ENCODE data around the gene F11R. TPM values are rescaled to one million over a fixed set of nuclear protein-coding genes. Genes with fewer than 3 reads are reported as not detected.
"Not testable (repeated sequence)": the region's sequence is repeated elsewhere in the genome, so short reads cannot be mapped to it uniquely, and the experiment has no call there.

Gene F11R
- total RNA-seq, 1 donor from 2014 or later, result 92.2 TPM

DNA sequence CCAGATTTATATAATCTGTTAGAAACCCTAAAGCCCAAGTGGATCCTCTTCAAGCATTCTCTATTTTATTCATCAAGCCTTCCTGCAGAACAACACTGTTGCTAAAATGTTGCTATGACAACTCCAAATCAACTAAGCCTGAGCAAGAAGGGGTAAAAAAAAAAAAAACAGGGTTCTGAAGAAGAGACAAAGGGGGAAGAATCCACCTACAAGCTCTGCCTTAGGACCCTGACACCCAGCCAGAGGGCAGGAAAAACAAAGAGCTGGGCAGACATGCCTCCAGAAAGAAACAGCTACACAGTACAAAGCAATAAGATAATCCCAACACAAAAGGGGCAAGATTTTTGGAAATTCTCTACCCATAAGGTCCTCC is 23.6 kb upstream of the F11R start:
- peak in 1 of 2 donors; percentile 15 for DNase-seq (ENCODE audit: low read depth in 2 of 2)

DNA sequence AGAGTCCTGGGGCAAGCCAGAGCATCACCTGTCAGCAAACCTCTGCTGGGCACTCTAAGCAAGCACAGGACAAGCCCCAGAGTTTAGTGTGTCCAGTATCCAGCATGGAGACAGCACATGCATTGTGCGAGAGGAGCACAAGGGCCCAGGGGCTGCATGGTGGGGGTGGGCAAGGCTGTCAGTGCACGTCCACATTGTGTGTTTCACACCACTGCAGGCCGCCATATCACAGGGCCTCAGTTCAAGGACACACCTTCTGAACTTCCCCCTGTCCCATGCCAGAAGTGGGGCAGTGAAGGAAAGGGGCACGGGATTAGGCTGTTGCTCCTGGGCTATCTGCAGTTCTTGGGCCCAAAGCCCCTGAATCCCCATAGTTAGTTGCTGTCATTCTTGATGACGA is 18.6 kb upstream of the F11R start:
- DNase-seq (ENCODE audit: low read depth in 2 of 2), result no peak

DNA sequence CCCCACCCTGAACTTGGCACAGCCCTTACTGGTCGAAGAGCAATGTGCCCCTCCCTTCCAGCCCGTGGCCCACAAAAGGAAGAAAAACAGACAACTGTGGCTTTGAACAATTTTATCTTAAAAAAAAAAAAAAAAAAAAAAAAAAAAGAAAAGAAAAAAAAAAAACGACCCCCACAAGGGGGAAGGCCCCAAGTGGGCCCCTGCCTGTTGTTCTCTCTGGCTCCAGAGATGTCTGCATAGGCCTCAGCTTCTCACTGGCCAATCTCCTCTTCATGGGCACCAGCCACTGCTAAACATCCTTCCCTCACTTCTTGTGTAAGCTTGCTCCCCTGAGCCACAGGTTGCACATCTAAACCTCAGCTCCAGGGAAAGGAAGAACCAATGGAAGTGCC is 18.2 kb upstream of the F11R start:
- no peak for DNase-seq (ENCODE audit: low read depth in 2 of 2)

DNA sequence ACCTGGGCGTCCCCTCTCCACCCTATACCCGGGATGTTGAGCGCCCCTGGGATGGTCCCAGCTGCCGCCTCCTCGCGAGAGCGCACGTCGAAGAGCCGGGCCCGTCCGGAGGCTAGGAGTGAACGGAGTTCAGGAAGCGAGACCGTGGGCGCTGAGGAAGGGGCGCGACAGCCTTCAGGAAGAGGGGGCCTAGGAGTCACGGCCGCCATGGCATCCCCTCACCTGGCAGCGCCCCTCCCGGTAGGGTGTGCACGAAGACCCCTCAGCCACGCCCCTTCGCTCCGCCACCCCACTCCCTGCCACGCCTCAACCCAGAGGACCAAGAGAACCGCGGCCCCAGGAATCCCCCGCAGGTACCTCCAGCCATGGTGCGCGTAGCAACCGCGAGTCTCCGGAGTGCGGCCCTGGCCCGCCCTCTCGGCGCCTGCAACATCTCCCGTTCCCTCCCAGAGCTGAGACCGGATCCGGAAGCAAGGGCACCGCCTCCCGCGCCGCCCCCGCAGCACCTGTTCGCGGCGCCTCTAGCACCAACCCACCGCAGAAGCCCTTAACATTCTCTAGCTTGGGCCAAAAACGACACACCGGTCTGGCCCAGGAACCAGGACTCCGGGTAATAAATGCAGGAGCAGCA is 17.7 kb upstream of the F11R start, which contains the start of gene TSTD1:
Gene TSTD1 (minus strand): TSS at position 442 of the 631 bp plus-strand sequence. CDS start 75 bp downstream, at position 367.
- peak in 1 of 2 donors; percentile 31 for DNase-seq (ENCODE audit: low read depth in 2 of 2)

DNA sequence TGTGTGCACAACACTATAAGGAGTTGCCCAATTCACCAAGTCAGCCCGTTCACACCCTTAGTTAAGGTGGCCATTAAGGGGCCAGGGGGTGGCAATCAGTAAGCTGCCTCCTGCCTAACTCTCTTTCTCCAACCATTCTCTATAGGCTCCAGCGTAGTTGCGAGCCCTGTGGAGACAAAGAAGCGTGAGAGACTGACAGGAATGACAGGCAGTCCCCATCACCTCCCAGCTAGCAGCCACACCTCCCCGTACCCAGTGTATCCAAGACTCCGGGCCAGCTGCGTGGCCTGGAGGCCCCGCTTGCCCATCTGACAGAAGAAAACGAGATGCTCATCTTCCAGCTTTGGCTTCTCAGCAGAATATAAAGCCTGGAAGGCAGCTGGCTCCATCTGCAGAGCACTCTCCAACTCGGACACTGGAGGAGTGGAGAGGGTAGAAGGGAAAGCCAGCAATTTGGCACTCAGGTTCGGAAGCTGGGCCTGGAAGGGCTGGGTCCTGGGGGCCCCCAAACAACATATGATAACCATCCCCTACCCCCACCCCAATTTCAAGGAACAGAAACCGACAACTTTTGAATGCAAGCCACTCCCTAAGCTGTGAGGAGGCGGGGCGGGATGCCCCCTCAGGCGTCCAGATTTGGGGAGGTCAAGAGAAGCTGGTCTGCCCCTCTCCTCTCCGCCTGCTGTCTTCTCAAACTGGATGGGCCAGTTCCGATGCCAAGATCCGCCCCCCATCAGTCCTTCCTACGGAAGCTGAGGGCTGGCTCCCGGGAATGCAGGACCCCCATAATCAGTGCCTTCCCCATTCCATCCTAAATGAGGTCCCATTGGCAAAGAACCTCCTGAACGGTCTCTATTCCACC is 16.9 kb upstream of the F11R start:
- DNase-seq (ENCODE audit: low read depth in 2 of 2), result no peak

DNA sequence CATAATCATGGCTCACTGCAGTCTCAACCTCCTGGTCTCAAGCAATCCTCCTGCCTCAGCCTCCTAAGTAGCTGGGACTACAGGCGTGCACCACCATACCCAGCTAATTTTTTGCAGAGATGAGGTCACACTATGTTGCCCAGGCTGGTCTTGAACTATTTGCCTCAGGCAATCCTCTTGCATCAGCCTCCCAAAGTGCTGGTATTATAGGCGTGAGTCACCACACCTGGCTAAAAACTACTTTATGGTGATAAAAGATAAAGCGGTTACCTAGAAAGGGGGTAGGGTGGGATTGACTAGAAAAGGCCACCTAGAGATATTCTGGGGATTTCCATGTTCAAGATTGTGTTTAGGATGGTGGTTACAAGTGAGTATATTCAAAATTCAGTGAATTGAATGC is 12.8 kb upstream of the F11R start:
- DNase-seq (ENCODE audit: low read depth in 2 of 2), result no peak

DNA sequence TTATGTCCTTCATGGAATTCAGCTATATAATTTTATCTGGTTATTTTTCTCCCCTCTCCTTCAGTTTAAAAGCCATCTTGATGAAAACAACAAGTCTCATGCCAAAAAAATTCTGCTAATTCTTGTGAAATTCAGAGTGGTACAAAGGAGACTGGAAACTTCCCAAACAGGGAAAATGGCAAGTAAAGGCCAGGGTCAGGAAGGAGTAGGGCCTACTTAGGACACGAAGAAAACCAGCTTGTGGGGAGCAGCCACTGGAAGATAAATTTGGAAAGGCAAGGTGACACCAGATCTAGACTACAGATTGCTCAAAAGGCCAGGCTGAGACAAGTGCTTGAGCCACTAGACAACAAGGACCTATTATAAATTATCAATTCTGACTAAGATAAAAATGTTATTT is 11.5 kb upstream of the F11R start:
- no peak for DNase-seq (ENCODE audit: low read depth in 2 of 2)

DNA sequence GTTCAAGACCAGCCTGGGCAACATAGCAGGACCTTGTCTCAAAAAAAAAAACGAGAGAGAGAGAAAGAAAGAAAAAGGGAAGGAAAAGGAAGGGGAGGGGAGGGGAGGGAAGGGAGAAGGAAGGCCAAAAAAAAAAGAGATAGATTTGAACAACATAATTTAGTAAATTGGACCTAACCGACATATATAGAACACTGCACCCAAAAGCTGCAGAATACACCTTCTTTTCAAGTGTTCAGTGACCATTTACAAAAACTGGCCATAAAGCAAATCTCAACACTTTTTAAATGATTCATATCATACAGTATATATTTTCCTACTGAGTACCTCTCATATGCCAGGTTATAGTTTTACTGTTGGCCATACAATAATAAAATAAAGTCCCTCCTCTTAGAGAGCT is 10.9 kb upstream of the F11R start:
- DNase-seq (ENCODE audit: low read depth in 2 of 2), result no peak

DNA sequence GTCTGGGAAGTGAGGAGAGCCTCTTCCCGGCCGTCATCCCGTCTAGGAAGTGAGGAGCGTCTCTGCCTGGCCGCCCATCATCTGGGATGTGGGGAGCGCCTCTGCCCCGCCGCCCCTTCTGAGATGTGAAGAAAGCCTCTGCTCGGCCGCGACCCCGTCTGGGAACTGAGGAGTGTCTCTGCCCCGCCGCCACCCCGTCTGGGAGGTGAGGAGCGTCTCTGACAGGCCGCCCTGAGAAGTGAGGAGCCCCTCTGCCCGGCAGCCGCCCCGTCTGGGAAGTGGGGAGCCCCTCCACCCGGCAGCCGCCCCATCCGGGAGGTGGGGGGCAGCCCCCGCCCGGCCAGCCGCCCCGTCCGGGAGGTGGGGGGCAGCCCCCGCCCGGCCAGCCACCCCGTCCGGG is 8.5 kb upstream of the F11R start:
- DNase-seq (ENCODE audit: low read depth in 2 of 2), result not testable (repeated sequence)

DNA sequence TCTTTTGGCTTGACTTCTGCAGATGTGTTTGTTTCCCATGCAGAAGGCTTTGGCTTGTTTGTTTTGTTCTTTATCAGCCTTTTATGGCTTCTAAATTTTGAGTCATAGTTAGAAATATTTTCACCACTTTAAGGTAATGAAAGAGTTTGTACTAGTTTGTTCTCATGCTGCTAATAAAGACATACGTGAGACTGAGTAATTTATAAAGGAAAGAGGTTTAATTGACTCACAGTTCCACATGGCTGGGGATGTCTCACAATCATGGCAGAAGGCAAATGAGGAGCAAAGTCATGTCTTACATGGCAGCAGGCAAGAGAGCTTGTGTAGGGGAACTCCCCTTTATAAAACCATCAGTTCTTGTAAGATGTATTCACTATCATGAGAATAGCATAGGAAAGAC is 6.0 kb upstream of the F11R start:
- not testable (repeated sequence) for DNase-seq (ENCODE audit: low read depth in 2 of 2)

DNA sequence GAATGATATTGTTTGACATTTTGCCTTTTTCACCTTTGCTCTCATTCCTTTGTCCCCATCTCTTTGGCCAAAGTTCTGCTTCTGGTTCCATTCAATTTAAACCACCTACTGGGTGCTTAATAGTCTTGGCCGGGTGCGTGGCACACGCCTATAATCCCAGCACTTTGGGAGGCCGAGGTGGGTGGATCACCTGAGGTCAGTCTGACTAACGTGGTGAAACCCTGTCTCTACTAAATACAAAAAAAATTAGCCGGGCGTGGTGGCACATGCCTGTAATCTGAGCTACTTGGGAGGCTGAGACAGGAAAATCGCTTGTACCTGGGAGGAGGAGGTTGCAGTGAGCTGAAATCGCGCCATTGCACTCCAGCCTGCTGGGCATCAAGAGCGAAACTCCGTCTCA is 1.5 kb upstream of the F11R start:
- not testable (repeated sequence) for DNase-seq (ENCODE audit: low read depth in 2 of 2)

DNA sequence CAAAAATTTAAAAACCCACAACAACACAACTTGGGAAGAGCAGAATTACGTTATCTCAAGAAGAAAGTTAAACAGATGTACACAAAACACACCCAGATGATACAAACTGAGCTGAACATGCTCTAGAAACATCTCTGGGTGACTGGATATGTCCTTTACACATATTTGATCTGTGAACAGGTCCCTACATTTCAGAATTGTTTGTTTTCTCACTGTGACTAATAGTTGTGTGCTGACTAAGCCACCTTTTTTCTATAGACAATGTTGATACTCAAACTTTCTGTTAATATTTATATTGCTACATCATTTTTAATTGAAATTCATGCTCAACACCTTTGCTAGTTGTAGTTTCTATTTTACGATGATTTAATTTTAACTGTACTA is 1.0 kb upstream of the F11R start:
- DNase-seq (ENCODE audit: low read depth in 2 of 2), result no peak

DNA sequence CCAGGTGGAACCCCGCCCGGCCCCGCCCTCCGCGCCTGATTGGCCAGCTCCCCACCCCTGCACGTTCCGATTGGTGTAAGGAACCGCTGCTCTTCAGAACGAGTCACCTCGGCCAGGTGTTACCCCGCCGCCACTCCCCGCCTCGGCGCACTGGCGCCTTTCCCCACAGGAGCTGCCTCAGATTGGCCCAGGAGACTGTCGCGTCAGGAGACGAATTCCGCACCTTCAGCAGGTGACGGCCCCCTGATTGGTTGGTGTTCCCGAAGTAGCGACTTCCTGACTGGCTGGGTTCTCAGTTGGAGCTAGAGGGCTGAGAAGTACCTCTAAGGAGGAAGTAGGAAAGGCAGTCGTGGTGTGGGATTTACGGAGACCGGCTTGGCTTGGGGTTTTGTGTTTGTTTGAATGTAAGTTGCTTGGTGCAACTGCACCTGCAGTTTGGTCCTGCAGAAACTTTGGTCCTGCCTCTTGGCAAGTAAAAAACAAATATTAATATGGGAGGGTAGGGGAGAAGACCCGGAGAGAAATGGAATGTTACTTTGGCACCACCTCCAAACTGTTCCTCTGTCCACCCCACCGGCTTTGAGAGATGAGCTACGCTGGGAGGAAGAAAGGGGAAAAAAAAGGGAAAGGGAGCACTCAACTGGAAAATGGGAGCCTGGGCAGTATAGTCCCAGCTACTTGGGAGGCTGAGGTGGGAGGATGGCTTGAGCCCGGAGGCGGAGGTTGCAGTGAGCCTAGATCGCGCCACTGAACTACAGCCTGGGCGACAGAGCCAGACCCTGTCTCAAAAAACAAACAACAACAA is 415 bp upstream of the F11R start:
- peak; percentile 48 to 84 for DNase-seq (ENCODE audit: low read depth in 2 of 2)

DNA sequence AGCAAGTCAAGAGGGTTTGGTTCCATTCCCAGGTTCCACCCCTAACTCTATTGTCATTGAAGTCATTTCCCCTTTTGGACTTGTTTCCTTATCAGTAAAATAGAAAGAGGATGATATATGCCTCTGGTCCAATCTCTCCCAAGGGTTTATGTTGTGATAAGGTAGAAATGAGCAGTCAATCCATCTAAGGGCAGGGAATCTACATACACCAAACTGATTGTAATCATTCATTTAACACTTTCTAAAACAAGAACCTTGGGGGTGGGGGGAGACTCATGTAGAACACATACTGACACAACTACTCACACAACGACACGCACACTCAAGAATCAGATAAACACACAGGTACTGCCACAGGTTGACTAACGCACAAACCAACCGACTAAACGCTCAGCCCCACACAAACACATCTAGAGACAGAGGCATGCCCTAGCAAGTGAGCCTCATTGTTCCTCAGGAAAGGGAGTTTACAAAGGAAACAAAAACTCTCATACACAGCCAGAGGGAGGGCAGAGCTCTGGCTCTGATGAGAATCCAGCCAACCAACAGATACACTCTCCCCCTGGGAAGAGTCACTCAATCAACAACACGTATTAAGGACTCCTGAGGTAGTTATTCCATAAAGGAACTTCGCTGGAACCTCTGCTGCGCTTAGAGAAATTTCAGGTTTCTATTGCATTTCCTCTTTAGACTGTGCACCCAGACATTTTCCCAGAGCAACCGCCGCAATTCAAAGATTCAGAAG is 1.0 kb downstream of the F11R start:
- peak; percentile 81 to 93 for DNase-seq (ENCODE audit: low read depth in 2 of 2)

DNA sequence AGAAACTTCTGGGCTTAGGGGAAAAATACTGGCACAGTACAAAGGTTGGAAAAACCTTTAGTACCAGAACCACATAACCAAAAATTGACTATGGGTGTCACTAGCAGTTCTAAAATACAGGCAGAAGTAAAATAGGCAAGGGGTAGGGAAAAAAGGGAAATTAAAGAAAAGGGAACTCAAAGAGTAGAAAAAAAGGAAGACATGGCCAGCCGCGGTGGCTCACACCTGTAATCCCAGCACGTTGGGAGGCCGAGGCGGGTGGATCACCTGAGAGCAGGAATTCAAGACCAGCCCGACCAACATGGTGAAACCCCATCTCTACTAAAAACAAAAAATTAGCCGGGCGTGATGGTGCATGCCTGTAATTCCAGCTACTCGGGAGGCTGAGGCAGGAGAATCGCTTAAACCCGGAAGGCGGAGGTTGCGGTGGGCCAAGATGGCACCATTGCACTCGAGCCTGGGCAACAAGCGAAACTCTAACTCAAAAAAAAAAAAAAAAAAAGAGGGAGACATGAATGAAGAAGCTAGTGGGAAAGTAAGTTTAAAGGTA is 1.8 kb downstream of the F11R start:
- DNase-seq (ENCODE audit: low read depth in 2 of 2), result not testable (repeated sequence)

DNA sequence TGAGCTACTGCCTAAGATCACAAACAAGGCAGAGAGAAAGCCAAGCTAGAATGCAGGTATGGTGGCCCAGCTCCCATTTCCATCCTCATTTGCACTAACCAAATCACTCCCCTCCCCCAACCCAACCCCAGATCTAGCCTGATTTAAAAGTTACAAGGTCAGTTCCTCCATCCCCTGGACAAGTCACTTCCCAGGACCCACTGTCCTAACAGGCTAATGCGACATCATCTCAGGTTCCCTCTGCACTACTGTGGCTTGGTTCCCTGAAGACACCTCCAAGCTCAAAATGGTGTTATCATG is 2.4 kb downstream of the F11R start:
- DNase-seq (ENCODE audit: low read depth in 2 of 2), result no peak

DNA sequence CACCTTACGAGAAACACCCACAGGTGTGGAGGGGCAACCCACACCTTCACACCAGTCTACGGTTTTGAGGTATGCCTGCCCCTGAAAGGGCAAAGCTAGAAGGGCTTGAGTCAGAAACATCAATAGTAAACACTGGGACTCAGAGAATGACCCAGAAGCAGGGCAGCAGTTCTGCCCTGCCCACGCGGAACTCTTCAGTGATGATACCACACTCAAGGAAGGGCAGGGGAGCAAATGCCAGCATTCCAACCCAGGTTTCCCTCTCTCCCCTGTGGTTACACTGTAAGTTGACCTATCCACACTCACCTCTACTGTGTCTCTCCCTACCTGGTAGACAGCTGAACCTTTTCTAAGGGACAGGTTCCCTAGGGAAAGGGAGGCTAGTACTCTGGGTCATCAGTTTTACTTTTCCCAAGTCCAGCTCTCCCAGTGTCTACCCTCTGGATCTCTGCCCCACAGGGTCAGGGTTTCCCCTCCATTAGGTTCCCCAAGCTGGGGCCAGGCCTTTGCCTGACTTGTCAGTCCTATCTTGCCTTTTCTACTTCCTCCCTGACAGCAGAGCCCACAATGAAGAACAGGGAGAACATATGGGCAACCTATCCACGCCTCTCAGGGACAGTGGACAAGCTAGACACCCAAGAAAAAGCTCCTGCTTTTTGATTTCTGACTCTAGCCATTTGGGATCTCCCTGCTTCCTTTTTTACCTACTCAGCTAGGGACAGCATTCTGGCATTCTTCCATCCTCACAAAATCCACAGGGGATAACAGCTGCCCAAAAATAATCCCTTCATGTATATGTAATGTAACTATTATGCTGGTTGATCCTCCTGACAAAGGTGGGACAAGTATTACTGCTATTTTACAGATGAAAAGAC is 3.0 kb downstream of the F11R start:
- no peak for DNase-seq (ENCODE audit: low read depth in 2 of 2)

DNA sequence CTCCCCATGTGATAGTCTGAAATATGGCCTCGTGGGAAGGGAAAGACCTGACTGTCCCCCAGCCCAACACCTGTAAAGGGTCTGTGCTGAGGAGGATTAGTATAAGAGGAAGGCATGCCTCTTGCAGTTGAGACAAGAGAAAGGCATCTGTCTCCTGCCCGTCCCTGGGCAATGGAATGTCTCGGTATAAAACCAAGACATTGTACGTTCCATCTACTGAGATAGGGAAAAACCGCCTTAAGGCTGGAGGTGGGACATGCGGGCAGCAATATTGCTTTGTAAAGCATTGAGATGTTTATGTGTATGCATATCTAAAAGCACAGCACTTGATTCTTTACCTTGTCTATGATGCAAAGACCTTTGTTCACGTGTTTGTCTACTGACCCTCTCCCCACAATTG is 3.8 kb downstream of the F11R start:
- DNase-seq (ENCODE audit: low read depth in 2 of 2), result not testable (repeated sequence)

DNA sequence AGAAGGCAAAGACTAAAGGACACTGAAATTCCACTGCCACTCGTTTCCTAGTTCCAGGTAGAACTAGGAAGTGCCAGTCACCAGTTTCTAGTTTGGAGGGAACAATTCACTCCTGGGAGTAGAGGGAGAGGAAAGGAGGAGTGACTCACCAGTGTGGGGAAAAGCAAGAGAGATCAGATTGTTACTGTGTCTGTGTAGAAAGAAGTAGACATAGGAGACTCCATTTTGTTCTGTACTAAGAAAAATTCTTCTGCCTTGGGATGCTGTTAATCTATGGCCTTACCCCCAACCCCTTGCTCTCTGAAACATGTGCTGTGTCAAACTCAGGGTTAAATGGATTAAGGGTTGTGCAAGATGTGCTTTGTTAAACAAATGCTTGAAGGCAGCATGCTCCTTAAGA is 4.3 kb downstream of the F11R start:
- DNase-seq (ENCODE audit: low read depth in 2 of 2), result peak in 1 of 2 donors; percentile 67

DNA sequence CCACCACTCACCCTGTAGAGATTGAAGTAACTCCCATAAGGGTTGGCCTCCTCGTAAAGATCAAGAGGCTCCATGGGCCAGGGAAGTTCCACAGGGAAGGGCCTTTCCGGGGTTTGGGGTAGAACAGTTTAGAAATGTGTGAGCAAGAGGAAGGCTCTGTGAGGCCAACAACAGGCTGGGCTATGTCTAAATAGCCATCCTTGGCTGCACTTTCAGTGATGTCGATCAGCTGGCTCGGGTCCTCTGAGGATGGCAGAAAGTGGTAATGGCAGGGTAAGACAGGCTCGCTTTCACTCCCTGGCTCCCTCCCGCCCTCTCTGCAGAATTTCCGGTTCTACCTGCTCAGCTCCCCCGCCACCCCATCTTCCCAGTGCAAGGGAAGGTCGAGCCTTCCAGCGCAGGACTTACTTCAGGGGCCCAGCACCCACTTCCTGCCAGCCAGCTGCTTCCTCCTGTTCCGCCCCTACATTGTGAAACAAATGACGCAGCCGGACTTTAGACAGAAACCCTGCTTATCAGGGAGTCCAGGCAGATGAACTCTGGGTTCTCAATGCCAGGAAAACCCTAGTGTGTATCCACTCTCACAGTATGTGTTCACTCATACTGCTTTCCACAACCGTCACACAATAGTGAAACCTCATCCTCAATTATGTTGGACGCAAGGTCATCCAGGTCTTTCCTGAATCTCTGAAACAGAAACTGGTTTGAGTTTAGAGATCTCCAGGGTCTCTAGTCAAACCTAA is 7.3 kb downstream of the F11R start:
- DNase-seq (ENCODE audit: low read depth in 2 of 2), result peak; percentile 100
